ENCODE results near the gene SLC2A13.
"Not testable (repeated sequence)": the region's sequence is repeated elsewhere in the genome, so short reads cannot be mapped to it uniquely, and the experiment has no call there.

SLC2A13 gene

DNA sequence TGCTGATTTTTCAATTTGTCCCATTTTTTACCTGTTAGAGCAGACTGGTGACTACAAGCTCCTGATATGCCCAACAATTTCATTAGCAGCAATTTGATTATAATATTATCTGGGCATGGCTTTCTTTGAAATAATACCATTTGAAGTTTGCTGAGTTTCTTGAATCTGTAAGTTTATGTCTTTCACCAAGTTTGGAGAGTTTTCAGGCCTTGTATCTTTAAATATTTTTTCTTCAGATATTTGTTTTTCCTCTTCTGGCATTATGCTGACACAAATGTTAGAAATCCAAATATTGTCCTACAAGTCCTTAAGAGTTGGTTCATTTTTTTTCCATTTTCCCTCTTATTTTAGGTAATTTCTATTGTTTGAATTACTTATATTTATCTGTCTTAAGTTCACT lies 30.4 kb downstream of the SLC2A13 start:
- Mint-ChIP-seq H3K27ac (no peak overlapping the region), H3K4me3 (no peak overlapping the region), H3K27me3 (no peaks in the 10 kb centered on the region), H3K9me3 (peaks cover 8% of the 10 kb centered on the region), H3K36me3 (peaks cover 12% of the 10 kb centered on the region), H3K4me1 (peaks cover 16% of the 10 kb centered on the region)
- ATAC-seq: no peak

DNA sequence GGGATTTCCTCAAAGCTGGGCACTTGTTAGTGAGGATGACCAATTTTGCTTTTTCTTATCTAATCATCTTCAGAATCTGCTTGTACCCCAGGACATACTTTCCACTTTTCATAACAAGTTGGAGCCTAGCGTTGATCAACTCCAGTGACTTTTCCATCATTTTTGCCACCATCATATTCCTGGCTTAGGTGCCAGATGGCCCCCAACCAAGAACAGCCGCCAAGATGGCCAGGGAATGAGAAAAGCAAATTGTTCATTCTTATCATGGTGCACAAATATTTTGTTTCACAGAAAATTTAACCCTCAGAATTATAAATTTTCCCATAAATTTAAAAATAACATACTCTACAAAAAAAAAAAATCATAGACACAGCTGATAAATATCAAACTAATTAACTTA lies 37.5 kb downstream of the SLC2A13 start:
- H3K36me3 Mint-ChIP-seq: no peaks in the 10 kb centered on the region
- no peaks in the 10 kb centered on the region for H3K27me3 Mint-ChIP-seq
- H3K27ac Mint-ChIP-seq: no peak overlapping the region
- H3K4me1 Mint-ChIP-seq: peaks cover 7% of the 10 kb centered on the region
- H3K9me3 Mint-ChIP-seq: no peaks in the 10 kb centered on the region
- H3K4me3 Mint-ChIP-seq: no peak overlapping the region
- no peak for ATAC-seq

DNA sequence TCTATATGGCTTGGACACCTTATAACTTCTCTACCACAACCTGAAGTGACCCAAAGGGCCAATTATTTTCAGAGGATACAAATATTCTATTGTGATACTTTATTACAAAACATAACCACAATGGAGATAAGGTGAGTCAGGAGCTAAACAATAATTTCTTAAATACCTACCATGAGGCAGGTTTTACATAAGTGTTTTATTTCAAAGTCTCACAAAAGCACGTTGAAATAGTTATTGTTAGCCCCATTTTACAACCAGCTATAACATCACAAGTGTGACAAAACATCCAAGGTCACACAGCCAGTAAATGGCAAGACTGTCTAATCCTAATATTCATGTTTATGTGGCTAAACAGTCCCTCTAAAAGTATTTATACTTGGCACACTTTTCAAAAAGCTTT lies 40.2 kb downstream of the SLC2A13 start:
- no peaks in the 10 kb centered on the region for H3K9me3 Mint-ChIP-seq
- peaks cover 6% of the 10 kb centered on the region for H3K4me1 Mint-ChIP-seq
- no peak for ATAC-seq
- no peaks in the 10 kb centered on the region for H3K27me3 Mint-ChIP-seq
- no peak overlapping the region for H3K27ac Mint-ChIP-seq
- H3K36me3 Mint-ChIP-seq: no peaks in the 10 kb centered on the region
- no peak overlapping the region for H3K4me3 Mint-ChIP-seq

DNA sequence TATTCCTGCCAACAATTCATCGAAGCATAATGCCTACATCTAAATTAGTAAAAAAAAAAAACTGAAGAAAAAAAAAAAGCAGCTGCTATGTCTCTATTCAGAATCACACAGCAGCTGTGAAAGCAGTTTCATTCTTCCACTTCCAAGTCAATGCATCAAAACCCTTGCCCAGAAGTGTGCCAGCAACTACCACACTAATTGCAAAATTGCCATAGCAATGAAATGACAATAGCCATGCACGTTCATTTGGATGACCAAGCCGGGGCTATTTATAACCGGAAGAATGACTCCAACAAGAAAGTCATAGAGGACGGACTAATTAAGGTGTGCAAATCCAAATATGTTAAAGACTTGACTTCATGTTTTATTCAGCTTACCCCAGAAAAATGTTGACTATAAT lies 42.5 kb downstream of the SLC2A13 start:
- H3K27me3 Mint-ChIP-seq: no peaks in the 10 kb centered on the region
- ATAC-seq: no peak
- H3K9me3 Mint-ChIP-seq: no peaks in the 10 kb centered on the region
- no peaks in the 10 kb centered on the region for H3K36me3 Mint-ChIP-seq
- H3K4me1 Mint-ChIP-seq: no peaks in the 10 kb centered on the region
- no peak overlapping the region for H3K27ac Mint-ChIP-seq
- H3K4me3 Mint-ChIP-seq: no peak overlapping the region

DNA sequence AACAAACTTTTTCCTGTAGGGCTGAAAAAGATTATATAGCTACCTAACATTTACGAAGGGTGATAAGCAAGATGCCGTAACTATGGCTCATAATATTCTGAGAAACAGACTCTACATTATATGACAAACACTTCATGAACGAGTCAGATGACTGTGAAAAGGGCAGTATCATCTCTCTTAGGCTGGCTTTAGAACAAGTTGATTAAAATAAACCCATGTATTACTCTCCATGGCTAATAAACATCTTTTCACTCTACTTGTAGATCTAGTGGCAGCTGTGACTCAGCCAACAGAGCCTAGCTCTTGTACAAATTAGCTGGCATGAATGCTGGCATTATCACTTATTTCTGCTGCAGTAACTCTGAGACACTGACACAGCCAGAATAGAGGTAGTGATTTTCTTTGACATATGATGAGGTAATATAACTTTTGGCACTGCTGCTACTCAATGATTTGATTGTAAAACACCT lies 47.1 kb downstream of the SLC2A13 start:
- Mint-ChIP-seq H3K27me3 (no peaks in the 10 kb centered on the region), H3K4me1 (no peaks in the 10 kb centered on the region), H3K4me3 (no peak overlapping the region), H3K36me3 (no peaks in the 10 kb centered on the region), H3K9me3 (no peaks in the 10 kb centered on the region), H3K27ac (no peak overlapping the region)
- no peak for ATAC-seq

DNA sequence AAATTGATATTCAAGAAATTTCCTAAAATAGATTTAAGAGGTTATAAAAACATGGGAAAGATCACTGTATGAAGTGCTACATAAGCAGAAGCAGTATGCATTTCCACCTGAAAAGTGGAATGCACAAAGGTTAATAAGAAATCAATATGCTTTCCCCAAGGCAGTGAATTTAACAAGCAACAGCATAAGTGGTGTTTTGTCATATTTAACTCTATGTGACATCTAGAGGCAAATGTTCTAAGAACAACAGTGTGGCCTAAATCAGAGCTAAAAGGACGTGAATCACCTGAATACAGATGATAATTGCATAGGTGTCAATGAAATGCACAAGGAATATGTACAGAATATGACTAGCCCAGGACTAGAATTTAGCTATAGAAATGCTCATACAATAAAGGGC lies 49.5 kb downstream of the SLC2A13 start:
- no peak for ATAC-seq
- no peaks in the 10 kb centered on the region for H3K9me3 Mint-ChIP-seq
- no peaks in the 10 kb centered on the region for H3K4me1 Mint-ChIP-seq
- H3K36me3 Mint-ChIP-seq: no peaks in the 10 kb centered on the region
- no peaks in the 10 kb centered on the region for H3K27me3 Mint-ChIP-seq
- H3K4me3 Mint-ChIP-seq: no peak overlapping the region
- no peak overlapping the region for H3K27ac Mint-ChIP-seq

DNA sequence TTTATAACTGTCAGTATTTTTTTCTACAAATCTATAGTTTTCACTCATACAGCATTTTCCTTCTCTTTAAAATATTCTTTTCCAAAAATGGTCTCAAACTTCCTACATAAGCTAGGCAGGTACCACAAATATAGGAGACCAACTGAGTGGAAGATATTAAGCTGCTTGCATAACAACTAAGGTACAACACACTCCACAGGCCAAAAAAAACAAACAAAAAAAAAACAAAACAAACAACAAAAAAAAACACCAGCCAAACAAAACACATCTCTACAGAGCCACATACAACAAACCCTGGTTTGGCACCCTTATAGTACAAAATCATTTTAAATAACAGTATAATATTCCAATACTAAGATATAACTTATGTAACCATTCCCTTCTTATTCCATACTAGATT lies 50.1 kb downstream of the SLC2A13 start:
- no peaks in the 10 kb centered on the region for H3K27me3 Mint-ChIP-seq
- no peaks in the 10 kb centered on the region for H3K9me3 Mint-ChIP-seq
- H3K27ac Mint-ChIP-seq: no peak overlapping the region
- no peak overlapping the region for H3K4me3 Mint-ChIP-seq
- H3K36me3 Mint-ChIP-seq: no peaks in the 10 kb centered on the region
- H3K4me1 Mint-ChIP-seq: no peaks in the 10 kb centered on the region
- ATAC-seq: no peak

DNA sequence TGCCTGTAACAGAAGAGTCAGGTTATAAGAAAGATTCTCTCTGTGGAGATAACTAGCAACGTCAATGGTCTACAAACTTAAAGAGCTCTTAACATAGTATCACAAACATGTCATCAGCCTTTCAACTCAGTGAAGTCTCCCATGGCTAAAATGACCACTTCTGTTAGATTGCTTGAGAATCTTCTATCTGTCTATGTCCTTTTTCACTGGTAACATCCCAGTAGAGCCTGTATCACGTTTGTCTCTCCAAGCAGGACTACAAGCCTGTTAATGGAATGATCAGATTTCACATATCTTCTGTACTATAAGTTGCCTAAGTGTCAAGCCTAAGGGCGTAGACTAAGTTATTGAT lies 50.7 kb downstream of the SLC2A13 start:
- ATAC-seq: no peak
- no peaks in the 10 kb centered on the region for H3K27me3 Mint-ChIP-seq
- no peak overlapping the region for H3K27ac Mint-ChIP-seq
- no peaks in the 10 kb centered on the region for H3K4me1 Mint-ChIP-seq
- no peak overlapping the region for H3K4me3 Mint-ChIP-seq
- no peaks in the 10 kb centered on the region for H3K36me3 Mint-ChIP-seq
- H3K9me3 Mint-ChIP-seq: no peaks in the 10 kb centered on the region

DNA sequence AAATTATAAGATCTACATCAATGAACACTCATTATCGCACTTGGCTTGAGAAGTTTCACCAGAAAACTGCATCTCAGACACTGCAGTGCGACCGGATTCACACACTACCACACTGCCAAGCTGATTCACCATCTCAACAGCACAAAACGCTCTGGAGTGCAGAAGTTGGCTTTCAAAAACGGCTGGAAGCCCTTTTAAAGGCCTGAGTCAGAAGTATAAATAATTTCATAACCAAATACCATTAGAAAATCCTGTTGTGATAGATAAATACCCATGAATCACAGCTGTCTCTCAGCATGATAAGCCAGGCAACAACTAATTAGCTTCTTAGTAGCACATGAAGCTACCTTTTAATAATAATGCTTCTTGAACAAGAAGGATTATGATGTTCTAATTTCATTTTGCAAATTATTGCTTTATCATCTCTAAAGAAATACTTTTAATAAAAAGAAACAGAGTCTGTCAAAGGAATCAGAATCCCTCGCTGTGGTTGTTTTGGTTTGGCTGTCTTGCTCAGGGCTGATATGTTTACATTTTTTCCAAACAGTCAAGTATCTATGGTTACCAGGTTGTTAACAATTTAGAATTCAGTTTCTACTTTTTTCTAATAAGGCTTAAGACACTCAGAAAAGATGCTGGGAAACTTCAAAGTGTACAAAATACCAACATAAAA lies 51.2 kb downstream of the SLC2A13 start:
- H3K27ac Mint-ChIP-seq: no peak overlapping the region
- no peaks in the 10 kb centered on the region for H3K4me1 Mint-ChIP-seq
- no peaks in the 10 kb centered on the region for H3K27me3 Mint-ChIP-seq
- no peaks in the 10 kb centered on the region for H3K36me3 Mint-ChIP-seq
- no peaks in the 10 kb centered on the region for H3K9me3 Mint-ChIP-seq
- no peak overlapping the region for H3K4me3 Mint-ChIP-seq
- ATAC-seq: no peak

DNA sequence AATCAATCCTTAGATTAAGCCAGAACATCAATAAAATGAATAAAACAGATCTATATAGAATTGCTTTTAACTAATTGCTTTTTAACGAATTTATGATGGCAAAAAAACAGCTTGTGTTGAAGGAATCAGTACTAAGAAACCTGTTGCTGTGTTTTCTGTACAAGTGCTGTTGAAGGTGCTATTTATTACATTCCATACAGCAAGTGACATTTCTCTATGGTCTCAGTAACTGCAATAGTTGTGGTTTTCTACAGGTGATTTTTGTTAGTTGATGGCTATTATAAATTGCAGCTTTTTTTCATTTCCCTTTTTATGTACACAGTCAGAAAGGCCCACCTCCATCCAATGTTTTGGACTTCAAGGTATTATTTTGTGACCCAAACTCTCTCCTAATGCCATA lies 56.6 kb downstream of the SLC2A13 start:
- H3K4me1 Mint-ChIP-seq: no peaks in the 10 kb centered on the region
- no peak for ATAC-seq
- H3K36me3 Mint-ChIP-seq: peaks cover 5% of the 10 kb centered on the region
- H3K9me3 Mint-ChIP-seq: no peaks in the 10 kb centered on the region
- H3K4me3 Mint-ChIP-seq: no peak overlapping the region
- no peaks in the 10 kb centered on the region for H3K27me3 Mint-ChIP-seq
- H3K27ac Mint-ChIP-seq: no peak overlapping the region

DNA sequence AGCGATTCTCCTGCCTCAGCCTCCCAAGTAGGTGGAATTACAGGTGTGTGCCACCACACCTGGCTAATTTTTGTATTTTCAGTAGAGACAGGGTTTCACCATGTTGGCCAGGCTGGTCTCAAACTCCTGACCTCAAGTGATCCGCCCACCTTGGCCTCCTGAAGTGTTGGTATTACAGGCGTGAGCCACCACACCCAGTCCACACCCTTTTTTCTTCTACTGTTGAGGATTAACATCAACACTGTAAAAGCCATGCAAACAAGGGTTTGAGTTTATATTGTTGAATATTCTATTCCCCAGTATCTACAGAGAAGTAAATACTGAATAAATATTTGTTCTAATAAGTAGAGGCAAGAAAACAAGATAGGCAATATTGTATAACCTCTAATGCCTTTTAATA lies 58.9 kb downstream of the SLC2A13 start:
- H3K36me3 Mint-ChIP-seq: peaks cover 12% of the 10 kb centered on the region
- H3K4me3 Mint-ChIP-seq, H3K27me3 Mint-ChIP-seq, H3K27ac Mint-ChIP-seq, ATAC-seq, H3K4me1 Mint-ChIP-seq, H3K9me3 Mint-ChIP-seq: not testable (repeated sequence)

DNA sequence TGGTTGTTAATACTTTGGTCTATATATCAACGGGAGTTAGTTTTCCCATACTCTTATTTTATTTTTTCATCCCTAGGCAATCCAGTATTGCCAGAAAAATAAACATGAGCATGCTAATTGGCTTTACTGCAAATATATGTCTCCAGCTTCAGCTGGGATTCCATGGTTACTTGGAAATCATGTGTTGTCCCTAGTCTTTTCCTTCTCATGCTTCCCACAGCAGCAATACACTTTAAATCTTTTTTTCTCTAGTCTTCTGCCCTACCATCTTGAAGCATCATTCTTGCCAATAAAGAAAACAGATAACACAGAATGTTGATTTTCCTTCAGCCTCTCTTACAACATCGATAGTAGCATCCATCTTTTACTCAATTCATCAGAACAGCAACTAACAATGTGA lies 60.2 kb downstream of the SLC2A13 start:
- H3K27ac Mint-ChIP-seq: no peak overlapping the region

DNA sequence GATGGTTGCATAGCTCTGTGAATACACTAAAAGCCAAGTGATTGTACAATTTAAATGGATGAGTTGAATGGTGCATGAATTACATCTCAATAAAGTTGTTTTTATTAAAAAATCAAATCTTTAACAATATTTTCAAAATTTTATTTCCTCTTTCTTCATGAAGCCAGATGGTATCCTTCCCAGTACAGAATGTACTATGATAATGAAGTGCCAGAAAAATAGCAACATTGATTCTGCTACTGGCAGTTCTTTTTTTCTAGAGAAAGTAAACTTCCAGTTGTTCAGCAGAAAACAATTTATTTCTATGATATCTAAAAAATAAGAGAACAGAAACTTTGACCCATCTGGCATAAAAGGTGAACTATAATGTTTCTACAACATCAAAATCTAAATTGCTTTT lies 61.5 kb downstream of the SLC2A13 start:
- Mint-ChIP-seq H3K4me1 (no peaks in the 10 kb centered on the region), H3K4me3 (no peak overlapping the region), H3K36me3 (peaks cover 22% of the 10 kb centered on the region), H3K27me3 (no peaks in the 10 kb centered on the region), H3K9me3 (no peaks in the 10 kb centered on the region), H3K27ac (no peak overlapping the region)
- no peak for ATAC-seq

More for the DNA sequence above, 60.2 kb downstream of the SLC2A13 start:
- H3K27me3 Mint-ChIP-seq: no peaks in the 10 kb centered on the region
- H3K4me3 Mint-ChIP-seq: no peak overlapping the region
- ATAC-seq: no peak
- no peaks in the 10 kb centered on the region for H3K4me1 Mint-ChIP-seq
- H3K9me3 Mint-ChIP-seq: no peaks in the 10 kb centered on the region
- H3K36me3 Mint-ChIP-seq: peaks cover 22% of the 10 kb centered on the region

DNA sequence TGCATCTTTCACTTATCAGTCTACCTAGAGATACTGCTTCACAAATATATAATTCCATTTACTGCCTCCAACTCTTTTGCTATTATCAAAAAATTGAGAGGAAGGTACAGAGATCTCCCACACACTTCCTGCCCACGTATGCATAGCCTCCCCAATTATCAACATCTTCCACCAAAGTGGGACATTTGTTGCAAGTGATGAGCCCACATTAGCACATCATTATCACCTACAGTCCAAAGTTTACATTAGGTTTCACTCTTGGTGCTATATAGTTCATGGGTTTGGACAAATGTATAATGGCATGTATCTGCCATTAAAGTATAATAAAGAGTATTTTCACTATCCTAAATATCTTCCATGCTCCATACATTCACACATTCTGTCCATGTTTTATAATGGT lies 66.3 kb downstream of the SLC2A13 start:
- Mint-ChIP-seq H3K4me3 (no peak overlapping the region), H3K9me3 (no peaks in the 10 kb centered on the region), H3K27me3 (no peaks in the 10 kb centered on the region), H3K36me3 (peaks cover 17% of the 10 kb centered on the region), H3K4me1 (no peaks in the 10 kb centered on the region), H3K27ac (no peak overlapping the region)
- no peak for ATAC-seq

DNA sequence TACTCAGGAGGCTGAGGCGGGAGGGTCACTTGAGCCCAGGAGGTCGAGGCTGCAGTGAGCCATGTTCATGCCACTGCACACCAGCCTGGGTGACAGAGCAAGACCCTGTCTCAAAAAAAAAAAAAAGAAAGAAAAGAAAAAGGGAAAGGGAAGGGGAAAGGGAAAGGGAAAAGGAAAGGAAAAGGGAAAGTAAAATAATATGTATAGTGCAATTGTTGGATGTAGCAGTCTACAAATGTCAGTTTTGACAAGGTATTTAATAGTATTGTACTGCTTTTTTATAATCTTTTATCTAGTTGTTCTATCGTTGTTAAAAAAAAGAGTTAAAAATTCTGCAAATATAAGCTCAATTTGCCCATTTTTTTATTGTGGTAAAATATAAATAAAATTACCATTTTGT lies 67.3 kb downstream of the SLC2A13 start:
- no peak overlapping the region for H3K27ac Mint-ChIP-seq

DNA sequence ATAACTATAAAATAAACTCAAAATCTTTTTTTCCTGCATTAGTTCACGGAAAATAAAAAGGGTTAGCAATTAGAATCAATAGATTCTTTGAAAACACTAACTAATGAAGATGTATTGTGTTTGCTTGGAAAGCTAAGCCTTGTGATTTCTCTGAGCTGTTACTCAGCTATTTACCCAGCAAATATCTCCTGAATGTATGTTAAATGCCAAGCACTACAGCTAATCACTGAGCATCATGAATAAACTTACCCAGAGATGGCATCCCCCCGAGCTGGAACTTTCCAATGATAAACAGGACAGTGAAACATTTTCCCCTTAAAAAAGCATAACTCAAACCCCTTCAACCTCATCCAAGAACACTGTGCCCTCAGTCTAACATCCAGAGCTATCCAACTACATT lies 71.2 kb downstream of the SLC2A13 start:
- Mint-ChIP-seq H3K27ac (no peak overlapping the region), H3K9me3 (no peaks in the 10 kb centered on the region)
- no peak for ATAC-seq

More for the DNA sequence above, 67.3 kb downstream of the SLC2A13 start:
- peaks cover 17% of the 10 kb centered on the region for H3K36me3 Mint-ChIP-seq
- no peaks in the 10 kb centered on the region for H3K27me3 Mint-ChIP-seq
- H3K9me3 Mint-ChIP-seq: no peaks in the 10 kb centered on the region
- ATAC-seq: no peak
- H3K4me3 Mint-ChIP-seq: no peak overlapping the region
- no peaks in the 10 kb centered on the region for H3K4me1 Mint-ChIP-seq

DNA sequence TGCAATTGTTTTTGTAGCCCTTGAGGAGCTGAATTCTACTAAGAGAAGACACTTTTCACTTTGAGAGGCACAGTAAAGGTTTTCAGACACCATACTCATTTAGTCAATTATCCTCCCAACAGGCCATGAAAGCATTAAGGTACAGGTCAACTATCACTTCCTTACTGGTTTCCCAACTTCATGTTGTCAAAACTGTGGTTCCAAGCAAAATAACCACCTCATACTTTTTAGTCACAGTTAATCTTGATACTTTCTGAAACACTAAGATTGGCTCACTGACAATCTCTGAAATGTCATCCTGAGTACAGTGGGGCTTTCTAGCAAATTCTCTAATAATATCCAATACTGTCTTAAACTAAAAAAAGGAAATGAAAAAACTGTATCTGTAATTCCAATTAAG lies 71.7 kb downstream of the SLC2A13 start:
- no peaks in the 10 kb centered on the region for H3K27me3 Mint-ChIP-seq
- peak; percentile 39 for ATAC-seq
- H3K36me3 Mint-ChIP-seq: no peaks in the 10 kb centered on the region
- H3K9me3 Mint-ChIP-seq: no peaks in the 10 kb centered on the region
- H3K27ac Mint-ChIP-seq: no peak overlapping the region
- H3K4me1 Mint-ChIP-seq: no peaks in the 10 kb centered on the region
- no peak overlapping the region for H3K4me3 Mint-ChIP-seq

More for the DNA sequence above, 71.2 kb downstream of the SLC2A13 start:
- H3K27me3 Mint-ChIP-seq: no peaks in the 10 kb centered on the region
- H3K4me1 Mint-ChIP-seq: no peaks in the 10 kb centered on the region
- H3K36me3 Mint-ChIP-seq: no peaks in the 10 kb centered on the region
- H3K4me3 Mint-ChIP-seq: no peak overlapping the region

Measured in stimulated activated memory B cell treated with anti-CD40 and anti-IgM and Interleukin-4, amounts not matched to agents 10 μg/mL and 1 μg/mL and 100 μg/mL, for 72 hours (primary cell).